GM18498 (cell line): Measurements from ENCODE around the gene HMCN2.
"Not testable (repeated sequence)": the region's sequence is repeated elsewhere in the genome, so short reads cannot be mapped to it uniquely, and the experiment has no call there.

Experiments used
- ATAC-seq: cut with Tn5 transposase; IDR thresholded peaks from one replicate; pipeline ENCODE4 v1.9.1; 2021; ENCODE audit warnings: mild to moderate bottlenecking, moderate library complexity; ENCODE audit not compliant: unreplicated experiment

Gene HMCN2

DNA sequence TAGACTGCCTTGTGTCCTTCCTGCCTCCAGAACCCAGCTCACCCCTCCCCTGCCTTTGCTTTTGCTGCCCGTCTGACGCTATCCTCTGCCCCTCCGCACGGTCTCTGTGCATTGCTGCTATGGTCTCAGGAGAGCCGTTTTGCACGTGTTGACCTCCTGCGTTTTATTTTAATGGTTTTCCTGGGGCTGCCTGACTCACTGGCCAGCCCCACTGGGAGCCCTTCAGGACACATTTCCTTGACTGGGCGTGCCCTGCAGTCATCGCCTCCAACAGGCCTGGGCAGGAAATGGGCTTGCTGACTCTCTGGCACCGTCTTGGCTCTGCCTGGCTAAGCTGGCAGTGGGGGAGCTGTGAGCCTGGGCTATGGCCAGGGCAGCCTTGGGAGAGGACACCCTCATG lies 161.3 kb downstream of the HMCN2 start:
- ATAC-seq = no peak

DNA sequence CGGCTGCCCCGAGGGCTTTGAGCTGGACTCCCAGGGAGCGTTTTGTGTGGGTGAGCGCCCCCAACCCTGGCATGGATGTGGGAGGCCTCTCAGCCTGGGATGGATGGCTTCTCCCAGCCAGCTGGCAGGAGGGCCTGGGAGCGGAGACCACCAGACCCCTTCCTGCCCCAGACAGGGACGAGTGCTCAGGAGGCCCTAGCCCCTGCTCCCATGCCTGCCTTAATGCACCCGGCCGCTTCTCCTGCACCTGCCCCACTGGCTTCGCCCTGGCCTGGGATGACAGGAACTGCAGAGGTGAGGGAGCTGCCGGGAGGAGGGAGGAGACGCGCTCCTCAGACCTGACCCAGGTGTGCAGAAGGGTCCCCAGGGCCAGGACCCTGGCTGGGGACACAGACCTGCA lies 161.8 kb downstream of the HMCN2 start:
- no peak for ATAC-seq

DNA sequence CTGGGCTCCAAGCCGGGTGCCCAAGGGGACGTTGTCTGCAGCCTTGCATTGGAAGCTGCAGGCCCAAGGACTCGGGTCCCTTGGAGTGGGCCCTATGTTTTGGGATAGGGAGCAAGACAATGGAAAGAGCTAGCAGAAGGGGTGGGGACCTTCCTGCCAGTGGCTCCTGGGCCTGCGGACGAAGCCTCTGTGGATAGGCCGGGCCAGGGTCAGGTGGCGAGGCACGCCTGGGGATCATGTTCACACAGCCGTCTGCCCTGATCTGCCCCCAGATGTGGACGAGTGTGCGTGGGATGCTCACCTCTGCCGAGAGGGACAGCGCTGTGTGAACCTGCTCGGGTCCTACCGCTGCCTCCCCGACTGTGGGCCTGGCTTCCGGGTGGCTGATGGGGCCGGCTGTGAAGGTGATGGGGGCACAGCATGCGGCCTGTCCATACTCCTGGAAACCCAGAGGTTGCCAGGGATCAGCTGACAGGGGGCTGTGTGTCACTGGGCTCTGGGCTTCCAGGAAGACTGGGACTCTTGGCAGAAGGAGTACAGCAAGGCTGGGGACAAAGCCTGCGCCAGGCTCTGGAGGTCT lies 162.6 kb downstream of the HMCN2 start:
- ATAC-seq = no peak

DNA sequence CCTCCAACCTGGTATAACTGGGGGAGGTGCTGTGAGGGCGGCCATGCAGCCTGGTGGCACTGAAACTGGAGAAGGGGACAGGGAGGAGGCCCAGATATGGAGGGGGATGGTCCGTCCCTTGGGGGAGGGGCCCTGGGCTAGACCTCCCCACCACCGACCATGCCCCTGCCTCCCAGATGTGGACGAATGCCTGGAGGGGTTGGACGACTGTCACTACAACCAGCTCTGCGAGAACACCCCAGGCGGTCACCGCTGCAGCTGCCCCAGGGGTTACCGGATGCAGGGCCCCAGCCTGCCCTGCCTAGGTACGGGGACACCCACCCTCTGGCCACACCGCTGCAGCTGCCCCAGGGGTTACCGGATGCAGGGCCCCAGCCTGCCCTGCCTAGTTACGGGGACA lies 163.8 kb downstream of the HMCN2 start:
- no peak for ATAC-seq

DNA sequence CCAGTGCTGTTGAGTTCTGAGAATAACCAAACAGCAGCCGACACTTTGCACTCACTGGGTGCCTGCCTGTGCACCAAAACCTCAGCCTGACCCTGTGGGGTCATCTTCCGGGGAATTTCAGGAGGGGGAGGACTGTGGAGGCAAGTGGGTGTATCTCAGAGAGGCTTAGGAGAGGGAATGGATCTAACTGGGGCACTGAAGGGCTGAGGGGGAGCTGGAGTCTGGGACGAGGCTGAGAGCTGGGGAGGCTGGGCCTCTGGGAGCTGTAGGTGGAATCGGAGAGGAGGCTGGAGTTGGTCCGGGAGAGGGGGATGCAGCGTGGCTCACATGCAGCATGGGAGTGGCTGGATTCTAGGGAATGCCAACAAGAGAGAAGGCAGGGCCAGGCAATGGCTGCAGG lies 164.3 kb downstream of the HMCN2 start:
- no peak for ATAC-seq

DNA sequence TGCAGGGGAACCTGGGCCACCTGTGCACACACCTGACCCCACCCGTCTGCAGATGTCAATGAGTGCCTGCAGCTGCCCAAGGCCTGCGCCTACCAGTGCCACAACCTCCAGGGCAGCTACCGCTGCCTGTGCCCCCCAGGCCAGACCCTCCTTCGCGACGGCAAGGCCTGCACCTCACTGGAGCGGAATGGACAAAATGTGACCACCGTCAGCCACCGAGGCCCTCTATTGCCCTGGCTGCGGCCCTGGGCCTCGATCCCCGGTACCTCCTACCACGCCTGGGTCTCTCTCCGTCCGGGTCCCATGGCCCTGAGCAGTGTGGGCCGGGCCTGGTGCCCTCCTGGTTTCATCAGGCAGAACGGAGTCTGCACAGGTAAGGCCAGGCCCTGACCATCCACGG lies 164.7 kb downstream of the HMCN2 start:
- ATAC-seq = no peak

DNA sequence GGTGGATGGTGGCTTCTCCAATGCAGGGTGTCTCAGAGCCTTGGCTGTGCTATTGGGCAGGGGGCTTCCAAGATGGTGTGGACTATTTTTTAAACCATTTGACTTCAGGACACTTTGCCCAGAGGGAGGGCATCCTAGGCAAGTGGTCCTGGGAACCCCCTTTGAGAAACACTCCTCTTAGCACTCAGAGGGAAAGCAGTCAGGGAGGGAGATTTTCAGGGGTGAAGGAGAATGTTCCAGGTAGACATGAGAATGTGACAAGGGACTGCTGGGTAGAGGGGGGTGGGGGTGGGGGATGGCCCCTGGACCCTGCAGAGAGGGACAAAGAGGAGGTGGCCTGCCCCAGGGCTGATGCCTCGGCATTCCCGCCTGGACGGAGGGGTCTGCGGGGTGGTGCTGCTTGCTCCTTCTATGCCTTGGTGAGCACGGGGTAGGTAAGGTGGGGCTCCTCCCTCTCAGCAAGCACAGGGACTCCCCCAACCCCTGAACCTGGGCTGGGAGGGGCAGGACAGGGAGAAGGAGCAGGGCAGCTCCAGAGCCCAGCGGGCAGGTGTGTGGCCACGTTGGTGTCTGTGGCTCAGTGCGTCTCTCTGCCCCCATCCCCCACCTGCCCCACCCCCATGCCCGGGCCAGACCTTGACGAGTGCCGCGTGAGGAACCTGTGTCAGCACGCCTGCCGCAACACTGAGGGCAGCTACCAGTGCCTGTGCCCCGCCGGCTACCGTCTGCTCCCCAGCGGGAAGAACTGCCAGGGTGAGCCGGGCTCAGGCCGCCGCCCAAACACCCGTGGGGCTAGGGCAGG lies 165.4 kb downstream of the HMCN2 start:
- ATAC-seq = no peak

DNA sequence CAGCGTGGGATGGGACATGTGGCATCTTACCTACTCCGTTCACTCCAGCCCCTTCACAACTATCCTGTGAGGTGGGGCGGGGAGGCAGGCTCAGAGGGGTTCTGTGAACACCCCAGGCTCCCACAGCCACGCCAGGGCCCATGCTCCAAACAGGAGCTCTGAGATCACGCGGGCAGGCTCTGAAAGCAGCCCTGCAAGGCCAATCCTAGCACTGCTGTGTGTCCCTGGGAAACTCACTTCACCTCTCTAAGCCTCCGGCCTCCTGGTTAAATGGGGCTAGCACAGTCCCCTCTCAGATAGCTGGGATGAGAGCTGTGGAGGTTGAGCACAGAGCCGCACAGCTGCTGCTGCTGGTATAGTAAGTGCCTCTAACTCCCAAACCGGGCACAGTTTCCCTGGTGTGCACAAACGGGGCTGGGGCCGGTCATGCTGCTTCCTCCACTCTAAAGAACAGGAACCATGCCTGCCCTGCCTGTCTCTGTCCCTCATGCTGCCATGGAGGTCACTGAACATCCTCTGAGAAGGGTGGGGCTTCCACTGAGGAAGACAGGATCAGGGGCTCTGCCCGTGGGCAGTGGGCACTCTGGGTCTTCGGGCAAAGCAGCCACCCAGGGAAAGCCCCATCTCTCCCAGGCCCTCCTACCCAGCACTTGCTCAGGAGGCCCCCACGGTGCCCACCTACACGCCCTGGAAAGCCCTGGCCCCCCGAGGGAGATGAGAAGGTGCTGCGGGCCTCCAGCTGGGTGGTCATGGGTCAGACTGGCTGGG lies 166.2 kb downstream of the HMCN2 start:
- no peak for ATAC-seq

DNA sequence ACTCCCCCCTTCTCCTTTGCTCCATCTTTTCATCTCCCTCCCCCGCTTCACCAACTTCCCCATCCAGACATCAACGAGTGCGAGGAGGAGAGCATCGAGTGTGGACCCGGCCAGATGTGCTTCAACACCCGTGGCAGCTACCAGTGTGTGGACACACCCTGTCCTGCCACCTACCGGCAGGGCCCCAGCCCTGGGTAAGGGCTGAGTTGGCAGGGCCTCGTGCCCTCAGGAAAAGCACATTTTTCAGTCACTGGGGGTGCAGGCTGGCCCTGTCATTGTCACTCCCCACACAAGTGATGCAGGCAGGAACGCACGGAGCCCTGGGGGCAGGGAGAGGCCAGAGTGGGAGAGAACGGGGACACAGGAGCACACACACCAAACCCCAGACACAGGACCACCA lies 166.8 kb downstream of the HMCN2 start:
- ATAC-seq = no peak

DNA sequence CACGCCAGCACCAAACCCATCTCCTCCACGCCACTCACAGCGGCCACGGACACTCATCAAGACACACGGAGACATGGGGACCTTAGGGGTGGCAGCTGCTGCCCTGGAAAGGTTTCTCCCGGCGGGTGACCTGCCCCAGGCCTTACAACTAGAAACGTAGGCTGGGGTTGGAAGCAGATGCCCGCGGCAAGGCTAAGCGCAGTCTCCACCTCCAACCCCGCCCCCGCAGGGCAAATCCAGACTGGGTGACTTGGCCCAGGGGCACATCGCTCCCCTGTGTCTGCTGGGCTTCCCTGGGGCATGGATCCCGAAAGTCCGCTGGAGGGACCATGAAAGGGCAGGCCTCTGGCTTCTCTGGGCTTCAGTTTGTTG lies 167.2 kb downstream of the HMCN2 start:
- no peak for ATAC-seq

DNA sequence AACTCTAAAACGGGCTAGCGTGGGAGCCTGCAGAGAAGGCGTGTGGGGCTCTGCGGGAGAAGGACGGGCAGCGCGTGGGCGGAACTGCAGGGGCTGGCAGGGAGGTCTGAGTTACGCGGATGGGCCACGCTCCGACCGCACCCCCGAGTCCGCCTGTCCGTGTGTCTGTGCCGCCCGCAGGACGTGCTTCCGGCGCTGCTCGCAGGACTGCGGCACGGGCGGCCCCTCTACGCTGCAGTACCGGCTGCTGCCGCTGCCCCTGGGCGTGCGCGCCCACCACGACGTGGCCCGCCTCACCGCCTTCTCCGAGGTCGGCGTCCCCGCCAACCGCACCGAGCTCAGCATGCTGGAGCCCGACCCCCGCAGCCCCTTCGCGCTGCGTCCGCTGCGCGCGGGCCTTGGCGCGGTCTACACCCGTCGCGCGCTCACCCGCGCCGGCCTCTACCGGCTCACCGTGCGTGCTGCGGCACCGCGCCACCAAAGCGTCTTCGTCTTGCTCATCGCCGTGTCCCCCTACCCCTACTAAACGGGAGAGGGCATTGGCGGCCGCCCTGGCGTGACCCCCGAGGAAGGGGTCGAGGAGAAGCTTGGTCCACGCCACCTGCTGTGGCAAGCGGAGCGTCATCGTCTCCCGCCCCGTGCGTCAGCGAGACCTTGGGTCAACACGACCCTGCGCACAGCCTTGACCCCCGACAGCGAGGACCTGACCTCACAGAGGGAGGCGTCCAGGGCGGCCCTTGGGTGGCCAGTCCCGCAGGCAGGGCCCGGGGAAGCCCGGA lies 167.8 kb downstream of the HMCN2 start:
- ATAC-seq = no peak

DNA sequence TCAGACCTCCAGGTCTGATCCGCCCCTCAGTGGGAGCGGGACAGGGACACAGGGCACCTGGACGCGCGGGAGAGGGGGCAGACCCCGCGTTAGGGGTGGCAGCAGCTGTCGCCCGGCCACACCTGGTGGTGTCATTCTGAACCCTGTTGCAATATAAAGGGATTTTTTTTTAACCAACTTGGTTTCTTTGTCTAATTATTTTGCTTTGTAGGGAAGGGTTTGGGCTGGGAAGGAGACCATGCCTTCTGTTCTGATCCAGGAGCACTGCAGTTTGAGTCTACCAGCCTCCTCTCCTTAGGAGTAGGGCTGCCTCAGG lies 168.3 kb downstream of the HMCN2 start:
- ATAC-seq = no peak

DNA sequence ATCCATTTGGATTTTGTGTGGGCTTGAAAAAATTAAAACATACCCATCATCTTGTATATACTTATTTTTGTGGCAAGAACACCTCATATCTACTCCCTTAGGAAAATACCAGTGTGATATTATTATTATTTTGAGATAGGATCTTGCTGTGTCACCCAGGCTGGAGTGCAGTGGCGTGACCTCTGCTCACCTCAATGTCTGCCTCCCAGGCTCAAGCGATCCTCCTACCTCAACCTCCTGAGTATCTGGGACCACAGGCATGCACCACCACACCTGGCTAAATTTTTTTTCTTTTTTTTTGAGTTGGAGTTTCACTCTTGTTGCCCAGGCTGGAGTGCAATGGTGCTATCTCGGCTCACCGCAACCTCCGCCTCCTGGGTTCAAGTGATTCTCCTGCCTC lies 169.1 kb downstream of the HMCN2 start:
- ATAC-seq = not testable (repeated sequence)

DNA sequence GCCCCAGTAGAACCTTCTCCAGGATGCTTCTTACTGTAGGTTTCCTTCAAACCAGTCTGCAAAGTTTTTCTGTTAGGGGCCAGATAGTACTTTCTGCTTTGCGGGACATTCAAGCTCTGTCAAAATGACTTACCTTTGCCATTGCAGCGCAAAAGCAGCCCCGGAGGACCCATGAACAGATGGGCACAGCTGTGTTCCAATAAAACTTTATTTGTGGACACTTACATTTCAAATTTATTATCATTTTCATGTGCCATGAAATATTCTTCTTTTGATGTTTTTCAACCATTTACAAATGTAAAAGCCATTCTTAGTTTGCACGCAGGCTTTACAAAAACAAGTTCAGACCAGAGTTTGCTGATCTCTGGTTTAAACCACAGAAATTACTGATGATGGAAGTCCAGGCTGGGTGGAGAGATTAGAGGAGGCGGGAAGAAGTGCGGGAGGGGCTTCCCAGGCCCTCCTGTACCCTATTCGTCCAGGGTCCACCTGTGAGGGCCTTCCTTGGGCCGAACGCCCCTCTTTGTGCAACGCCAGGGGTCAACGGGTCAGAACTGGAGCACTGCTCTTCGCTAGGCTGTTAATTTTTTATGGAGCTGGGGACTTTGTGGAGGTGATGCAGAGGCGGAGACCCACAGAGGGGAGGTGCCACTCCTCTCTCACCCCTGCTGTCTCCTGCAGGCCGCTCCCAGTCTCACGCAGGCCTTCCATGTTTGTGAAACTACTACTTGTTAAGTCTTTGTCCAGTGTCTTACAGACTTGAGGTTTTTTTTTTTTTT lies 171.6 kb downstream of the HMCN2 start:
- no peak for ATAC-seq

DNA sequence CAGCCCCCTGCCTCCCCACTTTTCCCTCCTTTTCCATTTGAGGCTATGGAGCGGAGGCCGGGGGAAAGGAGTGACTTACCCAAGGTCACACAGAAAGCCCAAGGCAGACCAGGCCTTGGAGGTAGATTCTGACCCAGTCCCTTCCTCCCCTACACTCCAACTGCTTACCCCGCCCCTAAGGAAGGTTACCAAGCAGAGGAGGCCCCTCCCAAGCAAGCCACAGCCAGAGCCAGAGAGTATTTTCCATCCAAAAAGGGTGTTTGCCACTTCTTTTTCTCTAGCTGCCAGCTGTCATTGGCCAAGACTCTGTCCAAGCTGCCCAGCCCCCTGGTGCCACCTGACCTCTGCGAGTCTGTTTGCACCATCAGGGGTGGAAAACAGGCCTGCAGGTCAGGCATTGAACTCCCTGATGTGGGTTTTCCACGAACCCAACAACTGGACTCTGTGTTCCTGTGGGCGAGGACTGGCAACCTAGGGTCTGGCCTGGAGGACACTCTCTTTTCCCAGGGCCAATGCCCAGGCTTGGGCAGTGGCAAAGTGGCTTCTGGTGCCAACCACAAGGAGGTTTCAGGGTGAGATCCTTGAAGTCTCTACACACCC lies 172.9 kb downstream of the HMCN2 start:
- no peak for ATAC-seq

DNA sequence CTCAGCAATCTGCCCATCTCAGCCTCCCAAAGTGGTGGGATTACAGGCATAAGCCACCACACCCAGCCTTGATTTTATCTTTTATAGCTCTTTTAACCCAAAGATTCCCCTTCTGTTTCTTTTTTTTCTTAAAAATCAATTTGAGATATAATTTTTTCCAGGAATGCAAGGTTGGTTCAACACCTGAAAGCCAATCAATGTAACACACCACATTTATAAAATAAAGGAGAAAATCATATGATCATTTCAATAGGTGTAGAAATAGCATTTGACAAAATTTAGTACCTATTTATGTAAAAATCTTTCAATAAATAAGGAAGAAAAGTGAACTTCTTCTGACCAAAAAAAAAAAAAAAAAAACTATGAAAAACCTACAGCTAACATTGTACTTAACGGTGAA lies 175.5 kb downstream of the HMCN2 start:
- ATAC-seq = no peak

DNA sequence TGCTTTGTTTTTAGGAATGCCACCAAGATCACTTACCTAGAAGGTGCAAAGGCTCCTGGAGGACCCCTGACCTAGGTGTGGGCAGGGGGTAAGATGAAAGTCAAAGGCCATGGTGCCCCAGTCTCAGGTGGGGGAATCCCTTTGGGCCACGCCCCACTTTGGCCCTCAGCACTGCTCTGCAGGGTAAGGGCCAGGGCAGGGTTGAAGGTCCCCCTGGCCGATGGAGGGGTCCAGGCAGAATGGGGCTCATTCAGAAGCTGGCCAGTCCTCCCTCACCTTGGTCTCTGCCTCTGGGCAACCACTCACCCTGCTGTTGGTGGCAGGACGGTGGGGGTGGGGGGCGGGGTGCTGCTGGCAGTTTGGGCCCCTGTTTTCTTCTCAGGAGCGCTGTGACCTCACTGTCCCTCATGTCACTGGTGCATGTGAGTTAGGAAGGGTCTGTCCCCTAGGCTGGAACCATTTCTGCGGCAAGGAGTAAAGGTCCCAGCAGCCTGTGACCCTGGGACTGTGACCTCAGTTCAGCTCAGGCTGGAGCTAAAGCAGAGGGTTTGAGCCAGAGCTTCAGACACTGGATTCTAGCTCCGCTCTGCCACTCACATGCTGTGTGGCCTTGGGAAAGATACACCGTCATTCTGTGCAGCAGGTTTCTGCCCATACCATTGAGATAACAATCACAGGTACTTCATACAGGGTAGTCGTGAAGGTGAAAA lies 177.3 kb downstream of the HMCN2 start:
- no peak for ATAC-seq

DNA sequence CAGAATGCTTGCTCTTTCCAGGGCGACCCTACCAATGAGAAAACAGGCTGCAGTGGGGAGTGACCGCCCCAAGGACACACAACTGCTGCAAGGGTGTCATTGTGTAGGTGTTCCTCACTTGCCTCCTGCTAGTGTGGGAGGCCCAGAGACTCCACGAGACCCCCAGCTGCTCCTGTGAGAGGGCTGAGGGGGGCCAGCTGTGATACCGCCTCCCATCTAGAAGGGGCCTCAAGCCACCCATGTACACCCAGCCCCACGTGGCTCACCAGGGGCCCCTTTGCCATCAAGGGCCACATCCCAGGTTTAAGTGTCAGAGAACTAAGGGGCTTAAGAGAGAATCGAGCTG lies 177.9 kb downstream of the HMCN2 start:
- no peak for ATAC-seq

DNA sequence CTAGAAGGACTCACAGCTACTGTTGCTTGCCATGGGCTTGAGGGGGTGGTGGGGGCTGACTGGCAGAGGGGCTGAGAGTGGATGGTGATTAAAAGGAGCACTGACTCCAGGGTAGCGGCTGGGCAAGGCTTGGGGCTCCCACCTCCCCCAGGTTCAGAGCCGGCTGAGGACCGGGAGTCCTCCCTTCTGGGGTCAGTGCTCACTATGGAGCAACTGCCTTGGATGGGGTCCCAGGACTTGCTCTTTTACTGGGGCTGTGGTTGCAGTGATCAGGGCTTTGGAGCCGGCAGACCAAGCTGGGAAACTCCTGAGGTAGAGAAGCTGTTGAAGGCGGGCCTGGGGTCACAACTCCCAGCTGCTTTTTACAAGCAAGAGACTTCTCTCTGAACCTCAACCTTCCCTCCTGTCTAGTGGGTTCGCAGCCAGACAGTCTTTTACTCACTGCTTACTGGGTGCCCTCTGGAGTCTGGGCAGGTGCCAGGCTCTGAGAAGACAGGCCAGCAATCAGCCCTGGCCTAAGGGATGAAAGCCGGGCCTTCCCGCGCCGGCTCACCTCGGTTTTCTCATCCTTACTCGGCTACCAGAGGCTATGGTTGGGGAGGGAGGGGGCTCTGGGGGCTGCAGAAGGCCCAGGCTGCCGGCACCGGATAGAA lies 178.4 kb downstream of the HMCN2 start:
- ATAC-seq = no peak
